Breast epithelium (tissue), 3 donors: ENCODE data around the gene VIP.

Source experiments
- CTCF ChIP-seq, 3 donors: fragments of 450-650 bp; IDR thresholded peaks; one replicate each; pipeline ENCODE4 v1.5.1; 2016 to 2017; ENCODE audit warnings: antibody characterized with exemption in 3 of 3, mild to moderate bottlenecking in 3 of 3, moderate library complexity in 3 of 3
- POLR2AphosphoS5 ChIP-seq, 3 donors: sonication (generic); formaldehyde crosslinking; IDR thresholded peaks; one replicate each; pipeline ENCODE4 v1.6.1; 2017; ENCODE audit warnings: antibody characterized with exemption in 3 of 3

DNA sequence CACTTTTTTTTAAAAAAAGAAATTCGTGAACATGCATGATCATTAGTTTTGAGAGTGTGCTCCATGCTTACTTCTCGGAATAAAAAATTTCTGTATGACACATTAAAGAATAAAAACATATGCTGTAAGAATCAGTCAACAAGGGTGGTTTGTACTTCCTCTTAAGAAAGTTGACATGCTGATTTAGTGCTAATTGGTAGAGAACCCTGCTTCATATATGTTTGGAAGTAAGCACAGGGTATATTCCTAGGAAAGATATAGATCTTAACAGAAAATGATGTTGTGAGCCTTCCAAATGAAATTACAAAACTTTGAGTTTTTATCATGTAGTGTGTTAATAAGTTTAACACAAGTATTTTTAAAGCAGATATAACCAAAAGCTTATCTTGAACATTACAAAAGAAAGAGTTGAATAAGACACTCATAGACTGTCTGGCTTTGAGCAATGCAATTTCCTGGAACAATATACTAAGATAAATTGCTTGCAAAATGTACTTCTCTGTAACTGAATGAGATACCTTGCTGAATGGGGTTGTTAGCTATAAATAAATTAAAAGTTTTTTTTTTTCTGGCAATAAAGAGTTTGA is 13.8 kb upstream of the VIP start:
- no peak for TF ChIP-seq POLR2AphosphoS5 (IDR thresholded peaks at IDR 0.05)
- no peak for TF ChIP-seq CTCF (IDR thresholded peaks at IDR 0.05)
